Spleen (tissue), 11 donors: ENCODE data around the gene TRIM72. TPM values are rescaled to one million over a fixed set of nuclear protein-coding genes. Genes with fewer than 3 reads are reported as not detected.

ENCODE experiments used
- DNase-seq: peaks from one replicate; pipeline ENCODE4 v3.0.0-alpha.2; 2020
- H3K27ac ChIP-seq, 8 donors: fragments of 200-600 bp; sonication (generic) in 7 of 8; 1 replicate in 4 of 8; 2 replicates in 4 of 8; pipeline versions ENCODE4 v1.5.0 to v1.8.0; 2016 to 2021; ENCODE audit warnings: inconsistent platforms in 4 of 8, mild to moderate bottlenecking in 4 of 8, moderate library complexity in 1 of 8
- H3K27me3 ChIP-seq, 7 donors: fragments of 200-600 bp; sonication (generic) in 6 of 7; replicated peaks in 1 of 7; 1 replicate in 4 of 7; 2 replicates in 3 of 7; pipeline versions ENCODE4 v1.5.0 to v1.8.0; 2016 to 2021; ENCODE audit warnings: inconsistent platforms in 3 of 7, mild to moderate bottlenecking in 1 of 7
- H3K36me3 ChIP-seq, 6 donors: fragments of 200-600 bp; sonication (generic) in 5 of 6; 1 replicate in 4 of 6; 2 replicates in 2 of 6; pipeline versions ENCODE4 v1.5.0 to v1.8.0; 2016 to 2021; ENCODE audit warnings: inconsistent platforms in 2 of 6
- H3K4me1 ChIP-seq, 6 donors: fragments of 200-600 bp; sonication (generic) in 5 of 6; 1 replicate in 3 of 6; 2 replicates in 3 of 6; pipeline versions ENCODE4 v1.5.0 to v1.8.0; 2016 to 2021; ENCODE audit warnings: inconsistent platforms in 3 of 6
- H3K4me3 ChIP-seq, 8 donors: fragments of 200-600 bp; sonication (generic) in 7 of 8; 1 replicate in 4 of 8; 2 replicates in 4 of 8; pipeline versions ENCODE4 v1.5.0 to v1.8.0; 2016 to 2021; ENCODE audit warnings: inconsistent platforms in 4 of 8, mild to moderate bottlenecking in 4 of 8, moderate library complexity in 2 of 8
- H3K9me3 ChIP-seq, 8 donors: fragments of 200-600 bp; sonication (generic) in 7 of 8; 1 replicate in 4 of 8; 2 replicates in 4 of 8; pipeline versions ENCODE4 v1.5.0 to v1.8.0; 2016 to 2021; ENCODE audit warnings: inconsistent platforms in 4 of 8
- POLR2A ChIP-seq, 3 donors: fragments of 450-650 bp; IDR thresholded peaks; one replicate each; pipeline ENCODE4 v1.5.1; 2017; ENCODE audit warnings: antibody characterized with exemption in 3 of 3, mild to moderate bottlenecking in 1 of 3
- POLR2AphosphoS5 ChIP-seq, 3 donors: sonication (generic); formaldehyde crosslinking; IDR thresholded peaks; one replicate each; pipeline ENCODE4 v1.5.1; 2017; ENCODE audit warnings: antibody characterized with exemption in 3 of 3
- WGBS, 5 donors: extraction: QIAGEN DNeasy Blood & Tissue Kit in 3 of 5; methylation state at CpG; one replicate each; pipeline versions ENCODE4 v1.1.5 to v1.1.7; 2013 to 2018; 5-methylcytosine and 5-hydroxymethylcytosine counted together
- intact Hi-C: fragments of 100-400 bp; cut with DNase I; formaldehyde crosslinking; loops from one replicate; pipeline ENCODE4 v1.15.0; 2023; ENCODE audit warnings: low total_unique reads
- polyA plus RNA-seq, 3 donors: library from polyadenylated mRNA; stranded (reverse); fragments of 200-250 nt; gene quantifications; one replicate each; pipeline ENCODE4 v1.2.1, GENCODE V29; 2013
- total RNA-seq, 7 donors: library from RNA; depleted of rRNA in 3 of 7; stranded (reverse); fragments of >200 nt in 3 of 7; fragmentation: NEBNext Ultra II Directional in 4 of 7; extraction: Animal tissue kit (Norgen Biotek cat#: 25700) in 4 of 7; gene quantifications; one replicate each; pipeline versions ENCODE4 v1.1.0 to v1.2.1, GENCODE V29; 2016 to 2021
- TF ChIP-seq, protein P1 (sequence below), 11 experiments: fragments of 200-600 bp in 7 of 11; fragments of 450-650 bp in 4 of 11; sonication (generic) in 4 of 11; IDR thresholded peaks in 8 of 11; conservative IDR thresholded peaks in 3 of 11; 1 replicate in 7 of 11; 2 replicates in 4 of 11; pipeline versions ENCODE4 v1.4.0 to v1.8.0; 2016 to 2021; ENCODE audit warnings: antibody characterized with exemption in 11 of 11, inconsistent platforms in 4 of 11, mild to moderate bottlenecking in 1 of 11
- donor health status: healthy with polysubstance abuse.
- donor health status: DM: no; HTN: no; CAD: no; lungs with moderate emphysema.
- donor health status: DM: no; HTN: no; CAD: no.
- donor health status: Bipolar disorder and iron deficiency.
- donor health status: healthy.
- donor health status: DM: no; HTN: no; CAD: no.
- donor health status: DM: yes; HTN: yes; CAD: no.

TRIM72 gene
- total and polyA plus RNA-seq, 10 donors = 0.05 to 0.26 (median 0.13) TPM; not detected in 3

GRCh38 chr16:31246296-31246695 lies 32.4 kb downstream of the TRIM72 start:
- 94 to 100% (median 98%) methylated on average over 3 of the region's 3 CpGs for WGBS, 5 donors
- no peaks in the 10 kb centered on the region for H3K9me3 ChIP-seq

GRCh38 chr16:31248344-31248743 lies 34.4 kb downstream of the TRIM72 start:
- Histone ChIP-seq H3K27me3 (no peaks in the 10 kb centered on the region), H3K4me1 (peaks cover 0 to 25% (median 15%) of the 10 kb centered on the region in 6 donors), H3K4me3 (no peak overlapping the region), H3K27ac (no peak overlapping the region), H3K9me3 (no peaks in the 10 kb centered on the region), H3K36me3 (no peaks in the 10 kb centered on the region)
- 85 to 95% (median 89%) methylated on average over 5 of the region's 5 CpGs for WGBS, 5 donors
- no peak for DNase-seq
- TF ChIP-seq POLR2AphosphoS5 (IDR thresholded peaks at IDR 0.05) (no peak), POLR2A (IDR thresholded peaks at IDR 0.05) (no peak)
- TF ChIP-seq, protein P1, sequence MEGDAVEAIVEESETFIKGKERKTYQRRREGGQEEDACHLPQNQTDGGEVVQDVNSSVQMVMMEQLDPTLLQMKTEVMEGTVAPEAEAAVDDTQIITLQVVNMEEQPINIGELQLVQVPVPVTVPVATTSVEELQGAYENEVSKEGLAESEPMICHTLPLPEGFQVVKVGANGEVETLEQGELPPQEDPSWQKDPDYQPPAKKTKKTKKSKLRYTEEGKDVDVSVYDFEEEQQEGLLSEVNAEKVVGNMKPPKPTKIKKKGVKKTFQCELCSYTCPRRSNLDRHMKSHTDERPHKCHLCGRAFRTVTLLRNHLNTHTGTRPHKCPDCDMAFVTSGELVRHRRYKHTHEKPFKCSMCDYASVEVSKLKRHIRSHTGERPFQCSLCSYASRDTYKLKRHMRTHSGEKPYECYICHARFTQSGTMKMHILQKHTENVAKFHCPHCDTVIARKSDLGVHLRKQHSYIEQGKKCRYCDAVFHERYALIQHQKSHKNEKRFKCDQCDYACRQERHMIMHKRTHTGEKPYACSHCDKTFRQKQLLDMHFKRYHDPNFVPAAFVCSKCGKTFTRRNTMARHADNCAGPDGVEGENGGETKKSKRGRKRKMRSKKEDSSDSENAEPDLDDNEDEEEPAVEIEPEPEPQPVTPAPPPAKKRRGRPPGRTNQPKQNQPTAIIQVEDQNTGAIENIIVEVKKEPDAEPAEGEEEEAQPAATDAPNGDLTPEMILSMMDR (IDR thresholded peaks at IDR 0.05 in 8 of 11, conservative IDR thresholded peaks at IDR 0.05 in 3 of 11) = no peak
- intact Hi-C loops = no loop called here

More at GRCh38 chr16:31246296-31246695, 32.4 kb downstream of the TRIM72 start:
- Histone ChIP-seq H3K4me1 (peaks cover 0 to 39% (median 22%) of the 10 kb centered on the region in 6 donors), H3K36me3 (no peaks in the 10 kb centered on the region), H3K27me3 (no peaks in the 10 kb centered on the region), H3K27ac (no peak overlapping the region), H3K4me3 (no peak overlapping the region)
- DNase-seq = no peak
- TF ChIP-seq POLR2AphosphoS5 (IDR thresholded peaks at IDR 0.05) (no peak), POLR2A (IDR thresholded peaks at IDR 0.05) (no peak)
- TF ChIP-seq, protein P1 (IDR thresholded peaks at IDR 0.05 in 8 of 11, conservative IDR thresholded peaks at IDR 0.05 in 3 of 11) = no peak
- intact Hi-C loops = no loop called here

GRCh38 chr16:31250782-31251384 lies 37.0 kb downstream of the TRIM72 start:
- TF ChIP-seq, protein P1 (IDR thresholded peaks at IDR 0.05 in 8 of 11, conservative IDR thresholded peaks at IDR 0.05 in 3 of 11) = no peak
- TF ChIP-seq POLR2A (IDR thresholded peaks at IDR 0.05) (no peak), POLR2AphosphoS5 (IDR thresholded peaks at IDR 0.05) (no peak)
- WGBS, 5 donors = 92 to 94% (median 93%) methylated on average over 6 to 7 of the region's 7 CpGs
- DNase-seq = no peak
- no peaks in the 10 kb centered on the region for H3K36me3 ChIP-seq
- no peaks in the 10 kb centered on the region for H3K9me3 ChIP-seq
- no peak overlapping the region for H3K4me3 ChIP-seq
- H3K27ac ChIP-seq = no peak overlapping the region
- no peaks in the 10 kb centered on the region for H3K27me3 ChIP-seq
- H3K4me1 ChIP-seq = peaks cover 6 to 32% (median 14%) of the 10 kb centered on the region in 6 donors
- intact Hi-C loops = no loop called here

DNA sequence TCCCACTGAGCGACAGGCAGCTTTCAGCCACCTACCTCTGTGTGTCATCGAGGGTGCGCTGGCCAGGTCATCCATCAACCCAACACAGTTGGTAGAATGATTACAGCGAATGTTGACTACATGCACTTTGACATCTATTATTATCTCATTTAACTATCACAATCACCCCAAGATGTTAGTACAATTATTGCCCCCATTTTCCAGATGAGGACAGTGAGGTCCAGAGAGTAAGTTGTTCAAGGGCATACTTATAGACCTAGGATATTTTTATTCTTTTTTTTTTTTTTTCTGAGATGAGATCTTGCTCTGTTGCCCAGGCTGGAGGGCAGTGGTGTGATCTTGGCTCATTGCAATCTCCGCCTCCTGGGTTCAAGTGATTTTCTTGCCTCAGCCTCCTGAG lies 37.5 kb downstream of the TRIM72 start:
- no peak for DNase-seq
- intact Hi-C loops = no loop called here
- H3K9me3 ChIP-seq = no peaks in the 10 kb centered on the region
- H3K27me3 ChIP-seq = no peaks in the 10 kb centered on the region
- H3K36me3 ChIP-seq = no peaks in the 10 kb centered on the region
- no peak overlapping the region for H3K27ac ChIP-seq
- TF ChIP-seq POLR2AphosphoS5 (IDR thresholded peaks at IDR 0.05) (no peak), POLR2A (IDR thresholded peaks at IDR 0.05) (no peak)
- TF ChIP-seq, protein P1 (IDR thresholded peaks at IDR 0.05 in 8 of 11, conservative IDR thresholded peaks at IDR 0.05 in 3 of 11) = no peak
- no peak overlapping the region for H3K4me3 ChIP-seq
- 96 to 98% (median 97%) methylated on average over 5 of the region's 5 CpGs for WGBS, 5 donors
- H3K4me1 ChIP-seq = peaks cover 6 to 35% (median 14%) of the 10 kb centered on the region in 6 donors
